Activated T-helper 2 cell treated with anti-CD3 and anti-CD28 coated beads, Interferon-gamma antibody, Interleukin-2, Interleukin-4, amounts not matched to agents 10 μg/mL and 5 μg/mL and 100 μg/mL, durations not matched to agents 14 hours and 24 hours and 36 hours (primary cell): ENCODE measurements around the gene APPL1. TPM values are rescaled to one million over a fixed set of nuclear protein-coding genes. Genes with fewer than 3 reads are reported as not detected.
A peak's percentile ranks its signal among the peaks of the same experiment; 100 is the strongest.

Experiments used
- DNase-seq: peaks from one replicate; pipeline ENCODE4 v3.0.0; 2021; ENCODE audit warnings: low spot score
- H3K27ac Mint-ChIP-seq: one replicate; pipeline ENCODE4 v1.8.0; 2021; ENCODE audit warnings: mixed read lengths
- H3K27me3 Mint-ChIP-seq: one replicate; pipeline ENCODE4 v1.8.0; 2021; ENCODE audit warnings: low read depth, mixed read lengths
- H3K36me3 Mint-ChIP-seq: one replicate; pipeline ENCODE4 v1.8.0; 2021; ENCODE audit warnings: low read depth, mixed read lengths
- H3K4me1 Mint-ChIP-seq: one replicate; pipeline ENCODE4 v1.8.0; 2021; ENCODE audit warnings: low read depth, mixed read lengths
- H3K4me3 Mint-ChIP-seq: one replicate; pipeline ENCODE4 v1.8.0; 2021; ENCODE audit warnings: low read depth, mild to moderate bottlenecking, moderate library complexity, mixed read lengths
- H3K9me3 Mint-ChIP-seq: one replicate; pipeline ENCODE4 v1.8.0; 2021; ENCODE audit warnings: mixed read lengths
- intact Hi-C: fragments of 100-400 bp; cut with micrococcal nuclease; formaldehyde crosslinking; loops from one replicate; pipeline ENCODE4 v1.15.1; 2023
- total RNA-seq: library from RNA; stranded (reverse); gene quantifications from 2 replicates; pipeline ENCODE4 v1.2.3, GENCODE V29; 2022

Gene APPL1
- 40.7 and 43.8 TPM in 2 replicates for total RNA-seq

- Mint-ChIP-seq H3K27ac (peak within 1 kb of the TSS; percentile 85), H3K4me3 (peak within 1 kb of the TSS; percentile 90), H3K27me3 (peaks cover 2% of the 10 kb centered on the region), H3K4me1 (peaks cover 33% of the 10 kb centered on the region), H3K36me3 (peaks cover 8% of the 10 kb centered on the region), H3K9me3 (no peaks in the 10 kb centered on the region)
- peak; percentile 90 for DNase-seq
- intact Hi-C loops: loop anchor here (5.0 to 10.0 kb wide), 4 partner anchors 60 to 530 kb away; partner anchors contain the start of genes IL17RD and SLMAP
These were observed at the start of gene APPL1 for GRCh38 chr3:57227204-57227929. APPL1 (plus strand) TSS chr3:57227729; CDS start chr3:57227884, 155 bp downstream.

- Mint-ChIP-seq H3K4me3 (no peak overlapping the region), H3K4me1 (no peaks in the 10 kb centered on the region), H3K27me3 (peaks cover 11% of the 10 kb centered on the region), H3K9me3 (no peaks in the 10 kb centered on the region), H3K36me3 (no peaks in the 10 kb centered on the region), H3K27ac (no peak overlapping the region)
- DNase-seq: no peak
- intact Hi-C loops: no loop called here
These were observed 47.7 kb upstream of the APPL1 start for GRCh38 chr3:57179580-57180410.

- no peaks in the 10 kb centered on the region for H3K36me3 Mint-ChIP-seq
- no peak overlapping the region for H3K27ac Mint-ChIP-seq
- H3K4me1 Mint-ChIP-seq: no peaks in the 10 kb centered on the region
- DNase-seq: no peak
- no peaks in the 10 kb centered on the region for H3K9me3 Mint-ChIP-seq
- H3K27me3 Mint-ChIP-seq: peaks cover 7% of the 10 kb centered on the region
- H3K4me3 Mint-ChIP-seq: no peak overlapping the region
- intact Hi-C loops: no loop called here
These were observed 43.0 kb upstream of the APPL1 start for GRCh38 chr3:57184526-57184925.

GRCh38 chr3:57192028-57192427 is 35.5 kb upstream of the APPL1 start:
- Mint-ChIP-seq H3K27me3 (peaks cover 24% of the 10 kb centered on the region), H3K9me3 (no peaks in the 10 kb centered on the region), H3K4me1 (no peaks in the 10 kb centered on the region), H3K4me3 (no peak overlapping the region), H3K36me3 (no peaks in the 10 kb centered on the region), H3K27ac (no peak overlapping the region)
- no peak for DNase-seq
- intact Hi-C loops: no loop called here

GRCh38 chr3:57194641-57195040 is 32.9 kb upstream of the APPL1 start:
- Mint-ChIP-seq H3K36me3 (no peaks in the 10 kb centered on the region), H3K4me1 (no peaks in the 10 kb centered on the region), H3K27me3 (peaks cover 29% of the 10 kb centered on the region), H3K9me3 (no peaks in the 10 kb centered on the region), H3K27ac (no peak overlapping the region), H3K4me3 (no peak overlapping the region)
- DNase-seq: no peak
- intact Hi-C loops: no loop called here

GRCh38 chr3:57199895-57200297 is 27.6 kb upstream of the APPL1 start, which contains the start of gene HESX1:
HESX1 (minus strand) TSS chr3:57199978; CDS start chr3:57199918, 60 bp downstream.
- Mint-ChIP-seq H3K4me3 (no peak within 1 kb of the TSS), H3K4me1 (no peaks in the 10 kb centered on the region)

GRCh38 chr3:57206423-57206822 is 21.1 kb upstream of the APPL1 start:
- no peak overlapping the region for H3K27ac Mint-ChIP-seq
- no peak overlapping the region for H3K4me3 Mint-ChIP-seq
- H3K36me3 Mint-ChIP-seq: no peaks in the 10 kb centered on the region
- intact Hi-C loops: no loop called here
- DNase-seq: no peak
- H3K27me3 Mint-ChIP-seq: no peaks in the 10 kb centered on the region
- H3K4me1 Mint-ChIP-seq: no peaks in the 10 kb centered on the region
- no peaks in the 10 kb centered on the region for H3K9me3 Mint-ChIP-seq

More at GRCh38 chr3:57199895-57200297, 27.6 kb upstream of the APPL1 start, which contains the start of gene HESX1:
- no peaks in the 10 kb centered on the region for H3K9me3 Mint-ChIP-seq
- no peaks in the 10 kb centered on the region for H3K36me3 Mint-ChIP-seq
- no peak within 1 kb of the TSS for H3K27ac Mint-ChIP-seq
- peaks cover 7% of the 10 kb centered on the region for H3K27me3 Mint-ChIP-seq
- intact Hi-C loops: no loop called here
- no peak for DNase-seq

GRCh38 chr3:57221883-57222282 is 5.6 kb upstream of the APPL1 start:
- Mint-ChIP-seq H3K4me3 (no peak overlapping the region), H3K27ac (no peak overlapping the region), H3K27me3 (peaks cover 3% of the 10 kb centered on the region), H3K9me3 (no peaks in the 10 kb centered on the region), H3K36me3 (no peaks in the 10 kb centered on the region), H3K4me1 (peaks cover 10% of the 10 kb centered on the region)
- intact Hi-C loops: loop anchor here (10.0 kb wide), 2 partner anchors 117 to 227 kb away; no protein-coding TSS in a partner anchor
- DNase-seq: no peak

GRCh38 chr3:57224856-57225255 is 2.7 kb upstream of the APPL1 start:
- H3K27ac Mint-ChIP-seq: no peak overlapping the region

GRCh38 chr3:57226176-57226575 is 1.4 kb upstream of the APPL1 start:
- intact Hi-C loops: loop anchor here (5.0 to 10.0 kb wide), 4 partner anchors 59 to 531 kb away; partner anchors contain the start of genes IL17RD and SLMAP
- Mint-ChIP-seq H3K36me3 (peaks cover 5% of the 10 kb centered on the region), H3K4me1 (peaks cover 33% of the 10 kb centered on the region)

More at GRCh38 chr3:57224856-57225255, 2.7 kb upstream of the APPL1 start:
- no peak for DNase-seq
- no peaks in the 10 kb centered on the region for H3K9me3 Mint-ChIP-seq
- H3K4me3 Mint-ChIP-seq: no peak overlapping the region
- peaks cover 2% of the 10 kb centered on the region for H3K27me3 Mint-ChIP-seq
- peaks cover 5% of the 10 kb centered on the region for H3K36me3 Mint-ChIP-seq
- intact Hi-C loops: loop anchor here (5.0 to 10.0 kb wide), 4 partner anchors 58 to 532 kb away; partner anchors contain the start of genes IL17RD and SLMAP
- H3K4me1 Mint-ChIP-seq: peaks cover 28% of the 10 kb centered on the region

GRCh38 chr3:57227930-57228751 is 612 bp downstream of the APPL1 start:
- intact Hi-C loops: loop anchor here (2.0 to 10.0 kb wide), 5 partner anchors 61 to 533 kb away; partner anchors contain the start of genes IL17RD and SLMAP
- Mint-ChIP-seq H3K4me1 (peaks cover 33% of the 10 kb centered on the region), H3K9me3 (no peaks in the 10 kb centered on the region), H3K4me3 (peak overlapping the region; percentile 90), H3K27me3 (peaks cover 2% of the 10 kb centered on the region), H3K36me3 (peaks cover 10% of the 10 kb centered on the region), H3K27ac (peak overlapping the region; percentile 85)
- DNase-seq: peak; percentile 55

More at GRCh38 chr3:57226176-57226575, 1.4 kb upstream of the APPL1 start:
- Mint-ChIP-seq H3K4me3 (no peak overlapping the region), H3K27me3 (peaks cover 2% of the 10 kb centered on the region), H3K9me3 (no peaks in the 10 kb centered on the region), H3K27ac (no peak overlapping the region)
- DNase-seq: no peak

GRCh38 chr3:57230006-57230405 is 2.5 kb downstream of the APPL1 start:
- Mint-ChIP-seq H3K36me3 (peaks cover 12% of the 10 kb centered on the region), H3K27me3 (no peaks in the 10 kb centered on the region), H3K9me3 (no peaks in the 10 kb centered on the region), H3K27ac (no peak overlapping the region), H3K4me1 (peaks cover 35% of the 10 kb centered on the region), H3K4me3 (no peak overlapping the region)
- DNase-seq: no peak
- intact Hi-C loops: no loop called here
